Naive thymus-derived CD4-positive, alpha-beta T cell (primary cell): ENCODE measurements around the gene FAM174C. TPM values are rescaled to one million over a fixed set of nuclear protein-coding genes. Genes with fewer than 3 reads are reported as not detected.

Experiments
- ATAC-seq: fragments of 150-1000 bp; cut with Tn5 transposase; 2 replicates; pipeline ENCODE4 v1.10.0; 2021; ENCODE audit warnings: mild to moderate bottlenecking, moderate library complexity
- CTCF ChIA-PET: fragments of 350-600 bp; sonication (Branson Sonifier 250); formaldehyde crosslinking; loops from one replicate; lab custom pipeline; 2021; ENCODE audit warnings: antibody characterized with exemption; lab: Charles Lee
- POLR2A ChIA-PET: fragments of 350-600 bp; sonication (Branson Sonifier 250); formaldehyde crosslinking; loops from one replicate; lab custom pipeline; 2021; ENCODE audit warnings: antibody characterized with exemption, inconsistent platforms; lab: Charles Lee
- DNase-seq, 9 donors: peaks; one replicate each; pipeline versions ENCODE4 v3.0.0 to v3.0.0-alpha.2; 2020 to 2022; ENCODE audit warnings: mixed read lengths in 1 of 9
- H3K27ac ChIP-seq: one replicate; pipeline ENCODE4 v1.7.0; 2013; ENCODE audit warnings: mild to moderate bottlenecking, low read depth, low read length, moderate library complexity
- H3K27me3 ChIP-seq, 2 donors: one replicate each; pipeline ENCODE4 v1.7.0; 2013; ENCODE audit warnings: low read length in 2 of 2, mild to moderate bottlenecking in 2 of 2, moderate library complexity in 2 of 2; ENCODE audit not compliant: control insufficient read depth in 2 of 2, insufficient read depth in 2 of 2
- H3K36me3 ChIP-seq, 3 experiments: 1 replicate in 2 of 3; 2 replicates in 1 of 3; pipeline ENCODE4 v1.7.0; 2013; ENCODE audit warnings: low read length in 3 of 3, mild to moderate bottlenecking in 3 of 3, moderate library complexity in 1 of 3; ENCODE audit not compliant: insufficient read depth in 3 of 3, control insufficient read depth in 2 of 3
- H3K4me1 ChIP-seq, 2 donors: one replicate each; pipeline ENCODE4 v1.7.0; 2013; ENCODE audit warnings: low read length in 2 of 2, mild to moderate bottlenecking in 2 of 2, moderate library complexity in 1 of 2; ENCODE audit not compliant: control insufficient read depth in 2 of 2, insufficient read depth in 2 of 2
- H3K4me3 ChIP-seq: 2 replicates; pipeline ENCODE4 v1.7.0; 2013; ENCODE audit warnings: mild to moderate bottlenecking, low read length
- H3K9me3 ChIP-seq, 3 experiments: 1 replicate in 2 of 3; 2 replicates in 1 of 3; pipeline ENCODE4 v1.7.0; 2013; ENCODE audit warnings: low read length in 3 of 3; ENCODE audit not compliant: control insufficient read depth in 2 of 3
- H3K27ac Mint-ChIP-seq, 9 donors: one replicate each; pipeline ENCODE4 v1.8.0; 2020 to 2022; ENCODE audit warnings: mixed read lengths in 9 of 9, mild to moderate bottlenecking in 8 of 9, moderate library complexity in 5 of 9, inconsistent platforms in 2 of 9
- H3K27me3 Mint-ChIP-seq, 5 donors: one replicate each; pipeline ENCODE4 v1.8.0; 2021 to 2022; ENCODE audit warnings: mixed read lengths in 5 of 5, mild to moderate bottlenecking in 1 of 5
- H3K36me3 Mint-ChIP-seq, 5 donors: one replicate each; pipeline ENCODE4 v1.8.0; 2020 to 2022; ENCODE audit warnings: mixed read lengths in 5 of 5, mild to moderate bottlenecking in 3 of 5, inconsistent platforms in 1 of 5
- H3K4me1 Mint-ChIP-seq, 7 donors: one replicate each; pipeline ENCODE4 v1.8.0; 2020 to 2022; ENCODE audit warnings: mixed read lengths in 7 of 7, mild to moderate bottlenecking in 3 of 7, inconsistent platforms in 1 of 7
- H3K4me3 Mint-ChIP-seq, 10 donors: one replicate each; pipeline ENCODE4 v1.8.0; 2020 to 2022; ENCODE audit warnings: mild to moderate bottlenecking in 10 of 10, mixed read lengths in 10 of 10, moderate library complexity in 6 of 10, inconsistent platforms in 2 of 10
- H3K9me3 Mint-ChIP-seq, 11 donors: one replicate each; pipeline ENCODE4 v1.8.0; 2020 to 2022; ENCODE audit warnings: mixed read lengths in 11 of 11, mild to moderate bottlenecking in 4 of 11, inconsistent platforms in 1 of 11, moderate library complexity in 1 of 11
- intact Hi-C, 2 donors: fragments of 100-400 bp; cut with micrococcal nuclease; formaldehyde crosslinking; loops; one replicate each; pipeline ENCODE4 v1.15.1; 2023
- polyA plus RNA-seq, 2 donors: library from polyadenylated mRNA; unstranded; fragments of 300-500 nt; fragmentation: Illumina TruSeq; gene quantifications; one replicate each; pipeline ENCODE4 v1.2.3, GENCODE V29; 2021
- total RNA-seq, 6 experiments: library from RNA in 5 of 6; stranded (reverse) in 5 of 6; gene quantifications; 1 replicate in 5 of 6; 2 replicates in 1 of 6; pipeline ENCODE4 v1.2.3 and lab custom pipeline; 2021 to 2026

The FAM174C gene
- total and polyA plus RNA-seq, 7 experiments from 2014 or later, result 31.7 to 78.8 (median 50.0) TPM

GRCh38 chr19:1294688-1295087 is 19.4 kb downstream of the FAM174C start:
- Histone ChIP-seq H3K9me3 (no peaks in the 10 kb centered on the region), H3K4me1 (no peaks in the 10 kb centered on the region), H3K27ac (no peak overlapping the region), H3K4me3 (no peak overlapping the region), H3K27me3 (no peaks in the 10 kb centered on the region), H3K36me3 (no peaks in the 10 kb centered on the region)
- POLR2A ChIA-PET, result no interaction called here
- CTCF ChIA-PET, result interaction anchor here (0.5 kb wide), 1 partner anchor 269 kb away, joined by 4 read pairs; no protein-coding TSS in a partner anchor
- DNase-seq (no peak), ATAC-seq (no peak)
- intact Hi-C loops, result no loop called here
- H3K36me3 Mint-ChIP-seq, result no peaks in the 10 kb centered on the region
- H3K27me3 Mint-ChIP-seq, result peaks cover 3 to 15% (median 6%) of the 10 kb centered on the region in 5 donors
- peaks cover 0 to 2% (median 0%) of the 10 kb centered on the region in 11 donors for H3K9me3 Mint-ChIP-seq
- H3K4me3 Mint-ChIP-seq, result peak overlapping the region in 3 of 10 donors; percentile 21 to 71 (median 28)
- no peak overlapping the region for H3K27ac Mint-ChIP-seq
- H3K4me1 Mint-ChIP-seq, result peaks cover 0 to 5% (median 4%) of the 10 kb centered on the region in 7 donors

- H3K4me1 ChIP-seq, result no peaks in the 10 kb centered on the region
- H3K27ac ChIP-seq, result no peak overlapping the region
- ATAC-seq (peak; percentile 85), DNase-seq (peak in 2 of 9 donors; percentile 29 to 64)
- Mint-ChIP-seq H3K36me3 (no peaks in the 10 kb centered on the region), H3K4me3 (peak overlapping the region in 5 of 10 donors; percentile 21 to 71 (median 32)), H3K27me3 (peaks cover 3 to 15% (median 6%) of the 10 kb centered on the region in 5 donors), H3K9me3 (peaks cover 0 to 2% (median 0%) of the 10 kb centered on the region in 11 donors), H3K4me1 (peaks cover 0 to 5% (median 4%) of the 10 kb centered on the region in 7 donors), H3K27ac (no peak overlapping the region)
- no peak overlapping the region for H3K4me3 ChIP-seq
- no peaks in the 10 kb centered on the region for H3K9me3 ChIP-seq
- no peaks in the 10 kb centered on the region for H3K36me3 ChIP-seq
- intact Hi-C loops, result no loop called here
- CTCF ChIA-PET, result no interaction called here
- POLR2A ChIA-PET, result no interaction called here
- H3K27me3 ChIP-seq, result no peaks in the 10 kb centered on the region
Observed at GRCh38 chr19:1295169-1296012, 20.1 kb downstream of the FAM174C start.

GRCh38 chr19:1296078-1296477 is 20.7 kb downstream of the FAM174C start:
- no peak overlapping the region for H3K4me3 Mint-ChIP-seq
- H3K27ac Mint-ChIP-seq, result no peak overlapping the region
- no peaks in the 10 kb centered on the region for H3K9me3 ChIP-seq
- DNase-seq (no peak), ATAC-seq (no peak)
- no peak overlapping the region for H3K27ac ChIP-seq
- peaks cover 0 to 2% (median 0%) of the 10 kb centered on the region in 11 donors for H3K9me3 Mint-ChIP-seq
- H3K36me3 Mint-ChIP-seq, result no peaks in the 10 kb centered on the region
- no peak overlapping the region for H3K4me3 ChIP-seq
- CTCF ChIA-PET, result no interaction called here
- intact Hi-C loops, result no loop called here
- H3K27me3 ChIP-seq, result no peaks in the 10 kb centered on the region
- no peaks in the 10 kb centered on the region for H3K4me1 ChIP-seq
- H3K36me3 ChIP-seq, result no peaks in the 10 kb centered on the region
- H3K4me1 Mint-ChIP-seq, result peaks cover 0 to 5% (median 4%) of the 10 kb centered on the region in 7 donors
- peaks cover 3 to 15% (median 6%) of the 10 kb centered on the region in 5 donors for H3K27me3 Mint-ChIP-seq
- POLR2A ChIA-PET, result no interaction called here

GRCh38 chr19:1296575-1297271 is 21.4 kb downstream of the FAM174C start:
- ATAC-seq, result no peak
- no peaks in the 10 kb centered on the region for H3K36me3 Mint-ChIP-seq
- H3K27me3 ChIP-seq, result no peaks in the 10 kb centered on the region
- peaks cover 3 to 15% (median 6%) of the 10 kb centered on the region in 5 donors for H3K27me3 Mint-ChIP-seq
- no peaks in the 10 kb centered on the region for H3K4me1 ChIP-seq
- no peak for DNase-seq
- H3K4me3 Mint-ChIP-seq, result peak overlapping the region in 2 of 10 donors; percentile 9 to 37
- ChIA-PET CTCF (no interaction called here), POLR2A (no interaction called here)
- H3K9me3 Mint-ChIP-seq, result peaks cover 0 to 2% (median 0%) of the 10 kb centered on the region in 11 donors
- intact Hi-C loops, result no loop called here
- H3K4me3 ChIP-seq, result no peak overlapping the region
- H3K27ac ChIP-seq, result no peak overlapping the region
- H3K4me1 Mint-ChIP-seq, result peaks cover 0 to 5% (median 4%) of the 10 kb centered on the region in 7 donors
- H3K36me3 ChIP-seq, result no peaks in the 10 kb centered on the region
- no peak overlapping the region for H3K27ac Mint-ChIP-seq
- no peaks in the 10 kb centered on the region for H3K9me3 ChIP-seq

- ATAC-seq, result no peak
- peaks cover 0 to 5% (median 2%) of the 10 kb centered on the region in 7 donors for H3K4me1 Mint-ChIP-seq
- Histone ChIP-seq H3K27me3 (no peaks in the 10 kb centered on the region), H3K4me1 (no peaks in the 10 kb centered on the region), H3K27ac (no peak overlapping the region), H3K4me3 (no peak overlapping the region), H3K36me3 (no peaks in the 10 kb centered on the region), H3K9me3 (no peaks in the 10 kb centered on the region)
- peaks cover 0 to 2% (median 0%) of the 10 kb centered on the region in 11 donors for H3K9me3 Mint-ChIP-seq
- ChIA-PET CTCF (no interaction called here), POLR2A (no interaction called here)
- peaks cover 0 to 9% (median 5%) of the 10 kb centered on the region in 5 donors for H3K27me3 Mint-ChIP-seq
- DNase-seq, result no peak
- no peak overlapping the region for H3K27ac Mint-ChIP-seq
- no peaks in the 10 kb centered on the region for H3K36me3 Mint-ChIP-seq
- no peak overlapping the region for H3K4me3 Mint-ChIP-seq
- intact Hi-C loops, result no loop called here
Observed at GRCh38 chr19:1298235-1298634, 22.9 kb downstream of the FAM174C start.

- H3K4me1 Mint-ChIP-seq, result peaks cover 0 to 2% (median 1%) of the 10 kb centered on the region in 7 donors
- Histone ChIP-seq H3K27me3 (no peaks in the 10 kb centered on the region), H3K4me3 (no peak overlapping the region), H3K36me3 (no peaks in the 10 kb centered on the region), H3K27ac (no peak overlapping the region), H3K9me3 (no peaks in the 10 kb centered on the region), H3K4me1 (no peaks in the 10 kb centered on the region)
- peaks cover 0 to under 1% (median 0%) of the 10 kb centered on the region in 5 donors for H3K27me3 Mint-ChIP-seq
- POLR2A ChIA-PET, result no interaction called here
- DNase-seq (no peak), ATAC-seq (no peak)
- CTCF ChIA-PET, result no interaction called here
- H3K27ac Mint-ChIP-seq, result no peak overlapping the region
- H3K4me3 Mint-ChIP-seq, result no peak overlapping the region
- intact Hi-C loops, result no loop called here
- no peaks in the 10 kb centered on the region for H3K36me3 Mint-ChIP-seq
- H3K9me3 Mint-ChIP-seq, result peaks cover 0 to 2% (median 0%) of the 10 kb centered on the region in 11 donors
Observed at GRCh38 chr19:1299801-1300200, 24.5 kb downstream of the FAM174C start.
